Hepatocyte (in vitro differentiated cells): ENCODE measurements around the gene FAH. TPM values are rescaled to one million over a fixed set of nuclear protein-coding genes. Genes with fewer than 3 reads are reported as not detected.

ENCODE experiments used
- DNase-seq: peaks from one replicate; pipeline ENCODE4 v3.0.0-alpha.2; 2016; ENCODE audit warnings: low spot score
- H2AFZ ChIP-seq: fragments of 200-600 bp; sonication (generic); 2 replicates; pipeline ENCODE4 v1.6.0; 2016; ENCODE audit warnings: antibody characterized with exemption, mild to moderate bottlenecking
- H3K27ac ChIP-seq: fragments of 200-600 bp; sonication (generic); 2 replicates; pipeline ENCODE4 v1.5.1; 2016; ENCODE audit warnings: mild to moderate bottlenecking
- H3K27me3 ChIP-seq: fragments of 200-600 bp; sonication (generic); 2 replicates; pipeline ENCODE4 v1.6.1; 2016
- H3K36me3 ChIP-seq: fragments of 200-600 bp; sonication (generic); replicated peaks from 2 replicates; pipeline ENCODE4 v1.5.1; 2016; ENCODE audit warnings: low read depth; ENCODE audit not compliant: insufficient read depth
- H3K4me1 ChIP-seq: fragments of 200-600 bp; sonication (generic); 2 replicates; pipeline ENCODE4 v1.5.1; 2016; ENCODE audit warnings: mild to moderate bottlenecking, moderate library complexity; ENCODE audit not compliant: insufficient read depth
- H3K4me2 ChIP-seq: fragments of 200-600 bp; sonication (generic); 2 replicates; pipeline ENCODE4 v1.6.0; 2016
- H3K4me3 ChIP-seq: fragments of 200-600 bp; sonication (generic); 2 replicates; pipeline ENCODE4 v1.5.1; 2016; ENCODE audit warnings: mild to moderate bottlenecking
- H3K79me2 ChIP-seq: fragments of 200-600 bp; sonication (generic); 2 replicates; pipeline ENCODE4 v1.6.0; 2017; ENCODE audit warnings: mild to moderate bottlenecking
- H3K9me2 ChIP-seq: fragments of 200-600 bp; sonication (generic); replicated peaks from 2 replicates; pipeline ENCODE4 v1.6.0; 2017; ENCODE audit warnings: mild to moderate bottlenecking; ENCODE audit not compliant: insufficient read depth
- H3K9me3 ChIP-seq: fragments of 200-600 bp; sonication (generic); 2 replicates; pipeline ENCODE4 v1.5.1; 2016; ENCODE audit warnings: low read depth, mild to moderate bottlenecking
- H4K20me1 ChIP-seq: fragments of 200-600 bp; sonication (generic); 2 replicates; pipeline ENCODE4 v1.6.0; 2016; ENCODE audit warnings: mild to moderate bottlenecking; ENCODE audit not compliant: insufficient read depth, poor library complexity, severe bottlenecking
- CTCF ChIP-seq: fragments of 200-600 bp; sonication (generic); IDR thresholded peaks from 2 replicates; pipeline ENCODE4 v1.5.1; 2016; ENCODE audit warnings: antibody characterized with exemption, mild to moderate bottlenecking; ENCODE audit not compliant: poor library complexity
- EZH2 ChIP-seq: fragments of 200-600 bp; sonication (generic); IDR thresholded peaks from 2 replicates; pipeline ENCODE4 v1.6.1; 2016; ENCODE audit warnings: antibody characterized with exemption, mild to moderate bottlenecking, borderline replicate concordance
- EZH2phosphoT487 ChIP-seq: fragments of 200-600 bp; sonication (generic); IDR thresholded peaks from one replicate; pipeline ENCODE4 v1.6.1; 2018; ENCODE audit warnings: antibody characterized with exemption, mild to moderate bottlenecking, low read depth, moderate library complexity; ENCODE audit not compliant: unreplicated experiment, severe bottlenecking
- WGBS: methylation state at CpG from one replicate; pipeline ENCODE4 v1.1.6; 2016; ENCODE audit warnings: low lambda C conversion rate; ENCODE audit errors: missing lambda C conversion rate; 5-methylcytosine and 5-hydroxymethylcytosine counted together
- polyA plus RNA-seq: library from polyadenylated mRNA; unstranded; fragments of >200 nt; fragmentation: Nextera tagmentation; extraction: Ambion mirVana; gene quantifications from 2 replicates; pipeline ENCODE4 v1.2.1, GENCODE V29; 2016
- total RNA-seq: library from RNA; depleted of rRNA; stranded (reverse); fragments of >200 nt; gene quantifications from 2 replicates; pipeline ENCODE4 v1.2.3, GENCODE V29; 2014

Gene FAH
- total and polyA plus RNA-seq, 2 experiments from 2014 or later: 58.0 to 90.5 TPM

- TF ChIP-seq EZH2 (no peak), CTCF (no peak), EZH2phosphoT487 (no peak)
- Histone ChIP-seq H3K36me3 (no peaks in the 10 kb centered on the region), H3K4me2 (no peak overlapping the region), H2AFZ (no peak overlapping the region), H3K4me1 (no peaks in the 10 kb centered on the region), H3K27me3 (no peaks in the 10 kb centered on the region), H3K9me2 (no peaks in the 10 kb centered on the region), H3K9me3 (no peaks in the 10 kb centered on the region), H3K4me3 (no peak overlapping the region), H3K79me2 (no peaks in the 10 kb centered on the region), H4K20me1 (no peaks in the 10 kb centered on the region), H3K27ac (no peak overlapping the region)
- 98% methylated on average over 12 of the region's 12 CpGs for WGBS
- no peak for DNase-seq
These were observed 17.1 kb downstream of the FAH start for GRCh38 chr15:80169768-80170357.

GRCh38 chr15:80170596-80170995, 17.8 kb downstream of the FAH start:
- no peak overlapping the region for H3K27ac ChIP-seq
- 93% methylated on average over 2 of the region's 2 CpGs for WGBS
- H3K36me3 ChIP-seq: no peaks in the 10 kb centered on the region
- no peaks in the 10 kb centered on the region for H3K79me2 ChIP-seq
- H3K4me1 ChIP-seq: no peaks in the 10 kb centered on the region
- DNase-seq: no peak
- TF ChIP-seq CTCF: no peak
- TF ChIP-seq EZH2phosphoT487: no peak
- TF ChIP-seq EZH2: no peak
- no peaks in the 10 kb centered on the region for H3K9me3 ChIP-seq
- no peak overlapping the region for H3K4me3 ChIP-seq
- no peaks in the 10 kb centered on the region for H3K27me3 ChIP-seq
- no peaks in the 10 kb centered on the region for H3K9me2 ChIP-seq
- H3K4me2 ChIP-seq: no peak overlapping the region
- no peaks in the 10 kb centered on the region for H4K20me1 ChIP-seq
- no peak overlapping the region for H2AFZ ChIP-seq

- no peak overlapping the region for H2AFZ ChIP-seq
- no peak overlapping the region for H3K27ac ChIP-seq
- H3K4me1 ChIP-seq: no peaks in the 10 kb centered on the region
- no peaks in the 10 kb centered on the region for H3K9me3 ChIP-seq
- no peaks in the 10 kb centered on the region for H3K36me3 ChIP-seq
- TF ChIP-seq EZH2 (no peak), CTCF (no peak), EZH2phosphoT487 (no peak)
- no peaks in the 10 kb centered on the region for H3K79me2 ChIP-seq
- H4K20me1 ChIP-seq: no peaks in the 10 kb centered on the region
- H3K9me2 ChIP-seq: no peaks in the 10 kb centered on the region
- 55% methylated on average over 4 of the region's 4 CpGs for WGBS
- H3K4me3 ChIP-seq: no peak overlapping the region
- no peak overlapping the region for H3K4me2 ChIP-seq
- DNase-seq: no peak
- no peaks in the 10 kb centered on the region for H3K27me3 ChIP-seq
These were observed 19.0 kb downstream of the FAH start for GRCh38 chr15:80171787-80172186.

GRCh38 chr15:80172401-80172800, 19.6 kb downstream of the FAH start:
- Histone ChIP-seq H2AFZ (no peak overlapping the region), H3K36me3 (no peaks in the 10 kb centered on the region), H3K27me3 (no peaks in the 10 kb centered on the region), H3K27ac (no peak overlapping the region), H3K9me3 (no peaks in the 10 kb centered on the region), H3K79me2 (no peaks in the 10 kb centered on the region), H3K4me1 (no peaks in the 10 kb centered on the region), H3K9me2 (no peaks in the 10 kb centered on the region), H3K4me3 (no peak overlapping the region), H3K4me2 (no peak overlapping the region), H4K20me1 (no peaks in the 10 kb centered on the region)
- no peak for TF ChIP-seq EZH2phosphoT487
- no peak for TF ChIP-seq CTCF
- TF ChIP-seq EZH2: no peak
- 61% methylated on average over 8 of the region's 8 CpGs for WGBS
- DNase-seq: no peak
